Measurements from ENCODE around the gene KCNAB1.

- no peak for TF ChIP-seq CTCF (IDR thresholded peaks at IDR 0.05; ENCODE audit: low read length)
- TF ChIP-seq EZH2phosphoT487 (IDR thresholded peaks at IDR 0.05; ENCODE audit: low read length): no peak
- no peak for TF ChIP-seq EZH2 (optimal IDR thresholded peaks at IDR 0.05; ENCODE audit: low read depth, low read length)
These were observed 214.6 kb downstream of the KCNAB1 start for GRCh38 chr3:156334841-156335545.
